Stimulated activated CD4-positive, alpha-beta T cell treated with anti-CD3 and anti-CD28 coated beads, Interleukin-2, amount 100 ng/mL, for 4 hours (primary cell): Measurements from ENCODE around the gene CLTCL1.
"Not testable (repeated sequence)": the region's sequence is repeated elsewhere in the genome, so short reads cannot be mapped to it uniquely, and the experiment has no call there.

ENCODE experiments used
- DNase-seq: peaks from one replicate; pipeline ENCODE4 v3.0.0-alpha.2; 2020; ENCODE audit warnings: low read depth

Gene CLTCL1

GRCh38 chr22:19290400-19291217 lies 910 bp downstream of the CLTCL1 start:
- no peak for DNase-seq

- no peak for DNase-seq
Measured at GRCh38 chr22:19289475-19290161, 1.9 kb downstream of the CLTCL1 start.

- DNase-seq: no peak
Measured at GRCh38 chr22:19287889-19288288, 3.6 kb downstream of the CLTCL1 start.

- DNase-seq: no peak
Measured at GRCh38 chr22:19287076-19287707, 4.3 kb downstream of the CLTCL1 start.

GRCh38 chr22:19285831-19286230 lies 5.7 kb downstream of the CLTCL1 start:
- no peak for DNase-seq

- DNase-seq: not testable (repeated sequence)
Measured at GRCh38 chr22:19279143-19279542, 12.4 kb downstream of the CLTCL1 start.

- DNase-seq: no peak
Measured at GRCh38 chr22:19277785-19278184, 13.7 kb downstream of the CLTCL1 start.

- DNase-seq: no peak
Measured at GRCh38 chr22:19275919-19276600, 15.5 kb downstream of the CLTCL1 start.

- no peak for DNase-seq
Measured at GRCh38 chr22:19275513-19275912, 16.0 kb downstream of the CLTCL1 start.

- no peak for DNase-seq
Measured at GRCh38 chr22:19275104-19275503, 16.4 kb downstream of the CLTCL1 start.

- no peak for DNase-seq
Measured at GRCh38 chr22:19271856-19272535, 19.5 kb downstream of the CLTCL1 start.

GRCh38 chr22:19271273-19271855 lies 20.2 kb downstream of the CLTCL1 start:
- DNase-seq: no peak

GRCh38 chr22:19270873-19271272 lies 20.6 kb downstream of the CLTCL1 start:
- DNase-seq: no peak

GRCh38 chr22:19266547-19267086 lies 24.9 kb downstream of the CLTCL1 start:
- DNase-seq: no peak

- no peak for DNase-seq
Measured at GRCh38 chr22:19265779-19266178, 25.7 kb downstream of the CLTCL1 start.

GRCh38 chr22:19260804-19261203 lies 30.7 kb downstream of the CLTCL1 start:
- DNase-seq: no peak

- no peak for DNase-seq
Measured at GRCh38 chr22:19260194-19260593, 31.3 kb downstream of the CLTCL1 start.

GRCh38 chr22:19258968-19259288 lies 32.6 kb downstream of the CLTCL1 start:
- DNase-seq: not testable (repeated sequence)

GRCh38 chr22:19258371-19258770 lies 33.1 kb downstream of the CLTCL1 start:
- no peak for DNase-seq

- not testable (repeated sequence) for DNase-seq
Measured at GRCh38 chr22:19256362-19256761, 35.2 kb downstream of the CLTCL1 start.

- no peak for DNase-seq
Measured at GRCh38 chr22:19253143-19253542, 38.4 kb downstream of the CLTCL1 start.
